GM12865 (cell line): ENCODE data around the gene RPL3.
A peak's percentile ranks its signal among the peaks of the same experiment; 100 is the strongest.

ENCODE experiments used
- DNase-seq: peaks from one replicate; pipeline ENCODE4 v3.0.0; 2010; ENCODE audit warnings: low read depth
- H3K4me3 ChIP-seq: 2 replicates; pipeline ENCODE4 v1.5.1; 2011; ENCODE audit warnings: mild to moderate bottlenecking, low read depth, low read length, control low read depth
- TF ChIP-seq, protein P1 (sequence below): IDR thresholded peaks from 2 replicates; pipeline ENCODE4 v1.5.1; 2011; ENCODE audit warnings: low read length, control low read depth, low read depth, inconsistent platforms; ENCODE audit not compliant: insufficient read depth; ENCODE audit errors: missing control alignments

RPL3 gene

DNA sequence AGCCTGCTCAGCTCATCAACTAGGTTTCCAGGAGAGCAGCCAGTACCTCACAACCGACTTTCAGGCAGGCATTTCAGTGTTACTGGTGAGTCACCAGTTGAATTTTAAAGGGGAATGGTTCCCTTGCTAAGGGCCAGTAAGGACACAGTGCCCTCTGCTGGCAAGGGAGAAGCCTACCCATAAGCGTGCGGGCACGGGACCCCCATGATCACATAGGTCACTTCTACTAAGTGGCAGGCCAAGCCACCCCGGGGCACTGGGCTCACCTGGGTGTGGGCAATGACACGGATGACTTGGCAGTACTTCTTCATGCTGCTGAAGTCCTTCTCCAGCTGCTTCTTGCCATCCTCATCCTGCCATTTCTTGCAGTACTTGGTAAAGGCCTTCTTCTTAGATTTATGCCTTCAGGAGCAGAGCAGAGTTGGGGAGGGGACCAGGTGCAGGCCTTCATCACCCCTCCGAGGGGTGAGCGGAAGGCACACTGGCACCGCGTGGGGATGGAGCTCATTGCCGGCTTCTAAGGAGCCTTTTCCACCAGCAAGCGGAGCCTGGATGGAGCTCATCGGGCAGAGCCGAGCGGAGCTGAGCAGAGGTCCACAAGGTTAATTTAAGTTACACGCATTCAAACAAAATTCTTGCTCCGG lies 2.9 kb downstream of the RPL3 start:
- H3K4me3 ChIP-seq: peak overlapping the region; percentile 93
- TF ChIP-seq, protein P1, sequence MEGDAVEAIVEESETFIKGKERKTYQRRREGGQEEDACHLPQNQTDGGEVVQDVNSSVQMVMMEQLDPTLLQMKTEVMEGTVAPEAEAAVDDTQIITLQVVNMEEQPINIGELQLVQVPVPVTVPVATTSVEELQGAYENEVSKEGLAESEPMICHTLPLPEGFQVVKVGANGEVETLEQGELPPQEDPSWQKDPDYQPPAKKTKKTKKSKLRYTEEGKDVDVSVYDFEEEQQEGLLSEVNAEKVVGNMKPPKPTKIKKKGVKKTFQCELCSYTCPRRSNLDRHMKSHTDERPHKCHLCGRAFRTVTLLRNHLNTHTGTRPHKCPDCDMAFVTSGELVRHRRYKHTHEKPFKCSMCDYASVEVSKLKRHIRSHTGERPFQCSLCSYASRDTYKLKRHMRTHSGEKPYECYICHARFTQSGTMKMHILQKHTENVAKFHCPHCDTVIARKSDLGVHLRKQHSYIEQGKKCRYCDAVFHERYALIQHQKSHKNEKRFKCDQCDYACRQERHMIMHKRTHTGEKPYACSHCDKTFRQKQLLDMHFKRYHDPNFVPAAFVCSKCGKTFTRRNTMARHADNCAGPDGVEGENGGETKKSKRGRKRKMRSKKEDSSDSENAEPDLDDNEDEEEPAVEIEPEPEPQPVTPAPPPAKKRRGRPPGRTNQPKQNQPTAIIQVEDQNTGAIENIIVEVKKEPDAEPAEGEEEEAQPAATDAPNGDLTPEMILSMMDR: peak; percentile 85
- DNase-seq: peak; percentile 87

- DNase-seq: no peak
- no peak overlapping the region for H3K4me3 ChIP-seq
- TF ChIP-seq, protein P1: no peak
These were observed 4.0 kb downstream of the RPL3 start for GRCh38 chr22:39315389-39315788.

GRCh38 chr22:39314251-39314971 lies 5.0 kb downstream of the RPL3 start:
- H3K4me3 ChIP-seq: no peak overlapping the region
- peak; percentile 40 for DNase-seq
- TF ChIP-seq, protein P1: no peak

- peak; percentile 20 for DNase-seq
- no peak overlapping the region for H3K4me3 ChIP-seq
- TF ChIP-seq, protein P1: no peak
These were observed 6.0 kb downstream of the RPL3 start for GRCh38 chr22:39313258-39314001.

DNA sequence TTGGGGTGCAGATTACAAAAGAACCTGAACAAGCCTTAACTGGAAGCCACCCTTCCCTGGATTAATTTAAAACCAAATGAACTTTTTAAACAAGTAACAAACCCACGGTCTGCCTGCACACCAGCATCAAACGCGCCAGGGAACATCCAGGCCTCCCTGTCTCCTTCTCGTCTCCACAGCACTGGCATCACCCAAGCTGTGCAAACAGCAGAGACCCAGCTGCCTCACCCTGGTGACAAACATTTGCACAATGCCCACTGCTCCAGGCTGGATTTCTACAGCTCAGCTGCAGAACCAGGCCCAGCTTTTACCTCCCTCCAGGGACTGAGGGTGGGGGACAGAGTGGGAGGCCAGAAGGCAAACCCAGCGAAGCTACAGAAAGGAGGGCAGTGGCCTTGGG lies 7.0 kb downstream of the RPL3 start:
- TF ChIP-seq, protein P1: no peak
- DNase-seq: no peak
- H3K4me3 ChIP-seq: no peak overlapping the region

DNA sequence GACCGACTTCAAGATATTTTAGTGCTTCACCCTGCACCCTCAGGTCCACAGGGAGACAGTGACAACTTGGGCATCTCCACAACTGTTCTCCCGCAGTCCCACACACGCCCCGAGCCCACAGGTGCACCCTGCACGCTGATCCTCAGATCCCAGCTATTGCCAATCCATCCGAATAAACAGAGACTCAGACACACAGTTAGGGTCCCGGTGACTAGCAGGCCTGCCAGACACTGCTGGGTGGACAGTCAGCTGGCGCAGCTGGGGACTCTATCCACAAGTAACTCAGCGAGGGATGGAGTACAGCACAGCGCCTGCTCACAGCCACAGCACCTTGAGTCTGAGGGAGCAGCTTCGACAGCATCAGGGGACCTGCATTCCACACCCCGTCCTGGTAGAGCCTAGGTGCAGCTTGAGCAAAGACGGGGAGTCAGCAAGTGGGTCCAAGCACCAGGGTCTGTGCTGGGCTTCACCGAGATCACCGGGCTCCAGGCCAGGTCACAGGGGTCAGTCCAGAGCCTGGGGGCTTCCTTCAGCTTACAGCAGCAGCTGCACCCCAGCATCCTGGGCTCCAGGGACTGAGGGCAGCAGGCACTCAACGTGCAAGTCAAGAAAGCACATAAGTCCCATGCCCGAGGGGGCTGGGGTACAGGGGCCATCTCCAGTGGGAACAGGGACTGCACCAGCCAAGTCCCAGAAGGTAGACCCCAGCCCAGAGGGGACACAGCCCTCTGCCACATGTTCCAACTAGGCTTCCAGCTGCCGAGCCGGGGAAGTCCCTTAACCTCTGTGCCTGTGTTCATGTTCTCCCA lies 7.6 kb downstream of the RPL3 start:
- DNase-seq: peak; percentile 53
- TF ChIP-seq, protein P1: no peak
- H3K4me3 ChIP-seq: no peak overlapping the region
